AG10803 (cell line): ENCODE measurements around the gene STK38L.

Experiments used
- DNase-seq: peaks from one replicate; pipeline ENCODE4 v3.0.0; 2010; ENCODE audit warnings: low read depth
- H3K4me3 ChIP-seq: 2 replicates; pipeline ENCODE4 v1.5.1; 2011; ENCODE audit warnings: mild to moderate bottlenecking, low read length, control low read depth
- TF ChIP-seq, protein P1 (sequence below): conservative IDR thresholded peaks from 2 replicates; pipeline ENCODE4 v1.5.1; 2011; ENCODE audit warnings: mild to moderate bottlenecking, low read length, control low read depth, inconsistent platforms

The STK38L gene

DNA sequence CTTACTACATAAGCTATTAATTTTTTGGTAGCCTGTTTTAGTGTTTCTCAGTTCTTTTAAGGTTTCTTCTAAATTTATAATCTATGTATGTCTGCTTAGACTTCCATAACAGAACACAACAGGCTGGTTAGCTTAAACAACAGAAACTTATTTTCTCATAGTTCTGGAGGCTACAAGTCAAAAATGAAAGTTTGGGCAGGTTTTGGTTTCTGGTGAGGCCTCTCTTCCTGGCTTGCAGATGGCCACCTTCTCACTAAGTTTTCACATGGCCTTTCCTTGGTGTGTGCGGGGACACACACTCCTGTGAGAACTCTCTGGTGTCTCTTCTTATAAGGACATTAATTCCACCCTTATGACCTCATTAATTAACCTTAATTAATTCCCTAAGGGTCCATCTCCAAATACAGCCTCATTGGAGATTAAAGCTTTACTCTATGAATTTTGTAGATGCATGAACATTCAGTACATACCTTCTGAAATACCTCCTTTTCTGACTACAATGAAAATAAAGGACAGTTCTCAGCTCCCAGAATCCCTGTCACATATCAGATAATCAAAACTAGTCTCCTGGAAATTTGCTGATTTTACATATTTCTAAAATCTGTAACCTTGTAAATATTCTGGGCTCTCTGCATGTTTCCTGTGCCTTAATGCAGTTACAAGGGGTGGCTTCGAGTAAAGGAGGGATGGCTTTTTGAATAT is 65.4 kb downstream of the STK38L start:
- TF ChIP-seq, protein P1, sequence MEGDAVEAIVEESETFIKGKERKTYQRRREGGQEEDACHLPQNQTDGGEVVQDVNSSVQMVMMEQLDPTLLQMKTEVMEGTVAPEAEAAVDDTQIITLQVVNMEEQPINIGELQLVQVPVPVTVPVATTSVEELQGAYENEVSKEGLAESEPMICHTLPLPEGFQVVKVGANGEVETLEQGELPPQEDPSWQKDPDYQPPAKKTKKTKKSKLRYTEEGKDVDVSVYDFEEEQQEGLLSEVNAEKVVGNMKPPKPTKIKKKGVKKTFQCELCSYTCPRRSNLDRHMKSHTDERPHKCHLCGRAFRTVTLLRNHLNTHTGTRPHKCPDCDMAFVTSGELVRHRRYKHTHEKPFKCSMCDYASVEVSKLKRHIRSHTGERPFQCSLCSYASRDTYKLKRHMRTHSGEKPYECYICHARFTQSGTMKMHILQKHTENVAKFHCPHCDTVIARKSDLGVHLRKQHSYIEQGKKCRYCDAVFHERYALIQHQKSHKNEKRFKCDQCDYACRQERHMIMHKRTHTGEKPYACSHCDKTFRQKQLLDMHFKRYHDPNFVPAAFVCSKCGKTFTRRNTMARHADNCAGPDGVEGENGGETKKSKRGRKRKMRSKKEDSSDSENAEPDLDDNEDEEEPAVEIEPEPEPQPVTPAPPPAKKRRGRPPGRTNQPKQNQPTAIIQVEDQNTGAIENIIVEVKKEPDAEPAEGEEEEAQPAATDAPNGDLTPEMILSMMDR, result no peak
- no peak overlapping the region for H3K4me3 ChIP-seq
- DNase-seq, result no peak

DNA sequence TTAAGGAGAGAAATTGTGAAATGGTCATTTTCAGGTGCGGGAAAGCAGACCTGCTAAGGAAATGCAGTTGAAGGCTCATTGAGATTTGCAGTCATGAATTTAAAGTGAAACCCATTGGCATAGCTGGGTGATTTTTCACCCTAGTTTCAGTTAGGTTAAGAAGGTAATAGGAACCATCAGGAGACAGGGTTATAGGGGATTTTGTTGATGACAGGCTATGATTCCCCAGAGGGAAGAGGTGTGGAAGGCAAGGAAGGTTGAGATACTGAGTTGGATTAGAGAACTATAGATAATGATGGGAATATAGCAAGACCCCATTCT is 65.9 kb downstream of the STK38L start:
- no peak overlapping the region for H3K4me3 ChIP-seq
- TF ChIP-seq, protein P1, result no peak
- no peak for DNase-seq

DNA sequence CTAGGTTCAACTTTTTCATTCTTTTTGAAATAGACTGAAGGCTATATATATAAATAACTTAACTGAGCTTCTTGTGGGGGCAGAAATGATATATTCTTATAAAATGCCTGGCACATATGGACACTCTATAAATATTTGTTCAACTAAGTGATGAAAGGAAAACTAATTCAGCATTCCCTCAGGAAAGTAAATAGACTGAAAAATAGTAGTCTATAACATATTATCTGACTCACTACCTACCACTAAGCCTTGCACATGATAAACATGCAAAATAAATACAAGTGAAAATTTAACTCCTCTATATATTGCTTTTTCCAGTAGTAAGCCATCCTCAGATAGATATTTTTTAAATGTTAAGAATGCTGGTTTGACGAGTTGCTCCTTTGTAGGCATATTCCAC is 72.9 kb downstream of the STK38L start:
- TF ChIP-seq, protein P1, result no peak

DNA sequence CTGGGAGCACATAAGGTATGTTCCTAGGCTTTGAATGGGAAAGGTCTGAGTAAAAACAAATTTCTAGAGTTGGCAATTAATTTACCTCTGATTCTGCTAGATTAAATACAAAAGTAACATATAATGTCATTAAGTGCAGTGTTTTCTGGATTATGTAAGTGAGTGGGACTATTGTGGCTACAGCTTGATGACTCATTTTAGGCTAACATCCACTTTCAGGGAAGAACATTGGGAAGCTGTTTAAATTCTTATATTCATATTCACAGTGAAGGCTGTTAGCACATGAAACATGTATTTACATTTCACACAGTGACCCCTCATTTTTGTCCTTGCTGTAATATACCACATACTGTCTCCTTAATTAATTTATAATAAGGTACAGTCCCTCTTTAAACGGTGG is 75.3 kb downstream of the STK38L start:
- DNase-seq, result peak; percentile 84
- TF ChIP-seq, protein P1, result no peak
- H3K4me3 ChIP-seq, result no peak overlapping the region

More for the DNA sequence above, 72.9 kb downstream of the STK38L start:
- no peak overlapping the region for H3K4me3 ChIP-seq
- no peak for DNase-seq

DNA sequence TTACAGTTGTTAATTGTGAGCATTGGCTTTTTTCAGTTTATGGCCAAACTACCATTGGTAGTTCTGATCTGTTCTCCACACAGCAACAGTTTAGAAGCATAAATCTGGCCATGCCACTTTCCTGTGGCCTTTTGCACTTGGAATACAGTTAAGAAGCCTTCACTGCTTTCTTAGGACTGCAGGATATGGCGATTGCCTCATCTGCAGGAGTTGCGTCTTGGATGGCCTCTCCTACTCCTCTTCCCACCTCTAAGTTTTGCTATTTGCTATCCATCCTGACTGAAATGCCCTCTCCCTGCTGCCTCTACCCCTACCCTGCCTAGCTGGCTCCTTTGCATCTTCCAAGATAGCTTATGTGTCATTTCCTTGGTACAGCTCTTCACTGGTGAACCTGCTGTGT is 75.8 kb downstream of the STK38L start:
- DNase-seq, result no peak
- H3K4me3 ChIP-seq, result no peak overlapping the region
- TF ChIP-seq, protein P1, result no peak

DNA sequence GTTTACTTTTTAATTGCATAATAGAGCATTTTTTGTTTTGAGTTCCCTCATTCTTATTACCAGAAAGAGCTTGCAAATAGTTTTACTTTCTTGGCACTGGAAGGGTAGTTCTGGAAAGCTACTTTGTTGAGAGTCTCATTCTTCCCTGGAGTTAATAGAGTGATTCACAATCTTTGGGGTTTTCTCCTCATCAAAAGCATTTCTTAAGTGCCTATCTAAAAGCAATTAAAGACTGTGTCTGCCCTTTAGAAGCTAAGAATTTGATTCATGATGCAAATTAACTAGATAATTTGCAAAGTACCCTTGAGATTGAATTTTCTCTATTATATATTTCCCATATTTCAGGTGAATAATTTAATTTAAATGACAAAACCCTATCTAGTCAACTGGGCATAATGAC is 80.4 kb downstream of the STK38L start:
- TF ChIP-seq, protein P1, result no peak
- peak; percentile 65 for DNase-seq
- H3K4me3 ChIP-seq, result no peak overlapping the region

DNA sequence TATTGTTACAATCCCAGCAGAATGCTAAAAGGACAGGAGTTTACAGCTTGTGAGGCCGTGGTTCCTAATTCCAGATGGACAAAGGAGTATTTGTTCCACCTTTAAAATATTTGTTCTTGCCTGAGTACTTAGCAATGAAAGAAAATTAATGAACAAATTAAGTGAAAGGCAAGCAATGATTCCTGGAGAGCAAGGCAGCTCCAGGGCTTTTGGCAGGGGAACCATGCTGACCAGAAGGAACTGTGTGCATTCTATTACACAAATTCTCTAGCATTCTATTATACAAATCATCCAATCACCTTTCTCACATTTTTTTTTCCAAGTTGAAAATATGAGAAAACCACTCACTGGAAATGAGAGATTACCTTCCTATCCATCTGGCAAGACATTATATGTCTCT is 86.8 kb downstream of the STK38L start:
- peak overlapping the region; percentile 73; the same call in 1 of the 2 replicates for H3K4me3 ChIP-seq
- DNase-seq, result no peak
- TF ChIP-seq, protein P1, result no peak
